ENCODE data around the gene ADAMTSL1.

The ADAMTSL1 gene

GRCh38 chr9:18749711-18750110 lies 275.8 kb downstream of the ADAMTSL1 start:
- Mint-ChIP-seq H3K9me3 (no peaks in the 10 kb centered on the region), H3K27me3 (ENCODE audit: low read depth) (no peaks in the 10 kb centered on the region), H3K4me3 (no peak overlapping the region), H3K27ac (no peak overlapping the region), H3K4me1 (ENCODE audit: low read depth) (no peaks in the 10 kb centered on the region), H3K36me3 (ENCODE audit: low read depth) (no peaks in the 10 kb centered on the region)

GRCh38 chr9:18753904-18754303 lies 280.0 kb downstream of the ADAMTSL1 start:
- Mint-ChIP-seq H3K27ac (no peak overlapping the region), H3K9me3 (no peaks in the 10 kb centered on the region), H3K4me3 (no peak overlapping the region), H3K27me3 (ENCODE audit: low read depth) (no peaks in the 10 kb centered on the region), H3K4me1 (ENCODE audit: low read depth) (no peaks in the 10 kb centered on the region), H3K36me3 (ENCODE audit: low read depth) (no peaks in the 10 kb centered on the region)

- Mint-ChIP-seq H3K27ac (no peak overlapping the region), H3K27me3 (ENCODE audit: low read depth) (no peaks in the 10 kb centered on the region), H3K9me3 (no peaks in the 10 kb centered on the region), H3K36me3 (ENCODE audit: low read depth) (no peaks in the 10 kb centered on the region), H3K4me1 (ENCODE audit: low read depth) (no peaks in the 10 kb centered on the region), H3K4me3 (no peak overlapping the region)
These were observed 280.6 kb downstream of the ADAMTSL1 start for GRCh38 chr9:18754537-18754936.

GRCh38 chr9:18755263-18755662 lies 281.3 kb downstream of the ADAMTSL1 start:
- Mint-ChIP-seq H3K9me3 (no peaks in the 10 kb centered on the region), H3K36me3 (ENCODE audit: low read depth) (no peaks in the 10 kb centered on the region), H3K27ac (no peak overlapping the region), H3K27me3 (ENCODE audit: low read depth) (no peaks in the 10 kb centered on the region), H3K4me3 (no peak overlapping the region), H3K4me1 (ENCODE audit: low read depth) (no peaks in the 10 kb centered on the region)

GRCh38 chr9:18756712-18757125 lies 282.8 kb downstream of the ADAMTSL1 start:
- Mint-ChIP-seq H3K4me1 (ENCODE audit: low read depth) (no peaks in the 10 kb centered on the region), H3K36me3 (ENCODE audit: low read depth) (no peaks in the 10 kb centered on the region), H3K9me3 (no peaks in the 10 kb centered on the region), H3K27me3 (ENCODE audit: low read depth) (no peaks in the 10 kb centered on the region), H3K27ac (no peak overlapping the region), H3K4me3 (no peak overlapping the region)

GRCh38 chr9:18759827-18760226 lies 285.9 kb downstream of the ADAMTSL1 start:
- Mint-ChIP-seq H3K4me3 (no peak overlapping the region), H3K9me3 (no peaks in the 10 kb centered on the region), H3K36me3 (ENCODE audit: low read depth) (no peaks in the 10 kb centered on the region), H3K27me3 (ENCODE audit: low read depth) (no peaks in the 10 kb centered on the region), H3K27ac (no peak overlapping the region), H3K4me1 (ENCODE audit: low read depth) (no peaks in the 10 kb centered on the region)

GRCh38 chr9:18761742-18762300 lies 287.9 kb downstream of the ADAMTSL1 start:
- no peak overlapping the region for H3K4me3 Mint-ChIP-seq
- H3K27me3 Mint-ChIP-seq (ENCODE audit: low read depth), result peaks cover 6% of the 10 kb centered on the region
- no peaks in the 10 kb centered on the region for H3K9me3 Mint-ChIP-seq
- H3K4me1 Mint-ChIP-seq (ENCODE audit: low read depth), result no peaks in the 10 kb centered on the region
- no peak overlapping the region for H3K27ac Mint-ChIP-seq
- H3K36me3 Mint-ChIP-seq (ENCODE audit: low read depth), result no peaks in the 10 kb centered on the region

- no peaks in the 10 kb centered on the region for H3K4me1 Mint-ChIP-seq (ENCODE audit: low read depth)
- no peak overlapping the region for H3K4me3 Mint-ChIP-seq
- peaks cover 8% of the 10 kb centered on the region for H3K27me3 Mint-ChIP-seq (ENCODE audit: low read depth)
- no peak overlapping the region for H3K27ac Mint-ChIP-seq
- no peaks in the 10 kb centered on the region for H3K36me3 Mint-ChIP-seq (ENCODE audit: low read depth)
- H3K9me3 Mint-ChIP-seq, result no peaks in the 10 kb centered on the region
These were observed 293.1 kb downstream of the ADAMTSL1 start for GRCh38 chr9:18766989-18767550.

GRCh38 chr9:18768951-18769622 lies 295.1 kb downstream of the ADAMTSL1 start:
- H3K27ac Mint-ChIP-seq, result no peak overlapping the region
- H3K36me3 Mint-ChIP-seq (ENCODE audit: low read depth), result no peaks in the 10 kb centered on the region
- no peaks in the 10 kb centered on the region for H3K4me1 Mint-ChIP-seq (ENCODE audit: low read depth)
- no peaks in the 10 kb centered on the region for H3K9me3 Mint-ChIP-seq
- H3K4me3 Mint-ChIP-seq, result no peak overlapping the region
- H3K27me3 Mint-ChIP-seq (ENCODE audit: low read depth), result peaks cover 8% of the 10 kb centered on the region

- Mint-ChIP-seq H3K4me3 (no peak overlapping the region), H3K4me1 (ENCODE audit: low read depth) (no peaks in the 10 kb centered on the region), H3K27me3 (ENCODE audit: low read depth) (peaks cover 8% of the 10 kb centered on the region), H3K36me3 (ENCODE audit: low read depth) (no peaks in the 10 kb centered on the region), H3K27ac (no peak overlapping the region), H3K9me3 (no peaks in the 10 kb centered on the region)
These were observed 296.4 kb downstream of the ADAMTSL1 start for GRCh38 chr9:18770131-18770908.

- H3K27me3 Mint-ChIP-seq (ENCODE audit: low read depth), result peaks cover 5% of the 10 kb centered on the region
- no peak overlapping the region for H3K27ac Mint-ChIP-seq
- no peaks in the 10 kb centered on the region for H3K36me3 Mint-ChIP-seq (ENCODE audit: low read depth)
- H3K9me3 Mint-ChIP-seq, result no peaks in the 10 kb centered on the region
- no peaks in the 10 kb centered on the region for H3K4me1 Mint-ChIP-seq (ENCODE audit: low read depth)
- H3K4me3 Mint-ChIP-seq, result no peak overlapping the region
These were observed 297.1 kb downstream of the ADAMTSL1 start for GRCh38 chr9:18771011-18771410.

- no peaks in the 10 kb centered on the region for H3K4me1 Mint-ChIP-seq (ENCODE audit: low read depth)
- no peaks in the 10 kb centered on the region for H3K36me3 Mint-ChIP-seq (ENCODE audit: low read depth)
- no peak overlapping the region for H3K4me3 Mint-ChIP-seq
- H3K9me3 Mint-ChIP-seq, result no peaks in the 10 kb centered on the region
- H3K27me3 Mint-ChIP-seq (ENCODE audit: low read depth), result peaks cover 3% of the 10 kb centered on the region
- no peak overlapping the region for H3K27ac Mint-ChIP-seq
These were observed 297.8 kb downstream of the ADAMTSL1 start for GRCh38 chr9:18771763-18772162.

GRCh38 chr9:18775241-18775640 lies 301.3 kb downstream of the ADAMTSL1 start:
- H3K4me3 Mint-ChIP-seq, result no peak overlapping the region
- no peaks in the 10 kb centered on the region for H3K36me3 Mint-ChIP-seq (ENCODE audit: low read depth)
- H3K4me1 Mint-ChIP-seq (ENCODE audit: low read depth), result no peaks in the 10 kb centered on the region
- H3K27me3 Mint-ChIP-seq (ENCODE audit: low read depth), result no peaks in the 10 kb centered on the region
- H3K9me3 Mint-ChIP-seq, result no peaks in the 10 kb centered on the region
- no peak overlapping the region for H3K27ac Mint-ChIP-seq

GRCh38 chr9:18775930-18776329 lies 302.0 kb downstream of the ADAMTSL1 start:
- Mint-ChIP-seq H3K36me3 (ENCODE audit: low read depth) (no peaks in the 10 kb centered on the region), H3K27me3 (ENCODE audit: low read depth) (no peaks in the 10 kb centered on the region), H3K4me1 (ENCODE audit: low read depth) (no peaks in the 10 kb centered on the region), H3K4me3 (no peak overlapping the region), H3K27ac (no peak overlapping the region), H3K9me3 (no peaks in the 10 kb centered on the region)
